NCI-H2196 treated with DMSO at 0.1 percent for 48 hours (cell line): ENCODE data around the gene PRDM16.

Experiments
- DNase-seq: peaks from one replicate; lab custom pipeline; 2025; ENCODE audit not compliant: unreplicated experiment; lab: John Stamatoyannopoulos, UW

The PRDM16 gene

GRCh38 chr1:3101124-3101939 lies 32.3 kb downstream of the PRDM16 start:
- no peak for DNase-seq

DNA sequence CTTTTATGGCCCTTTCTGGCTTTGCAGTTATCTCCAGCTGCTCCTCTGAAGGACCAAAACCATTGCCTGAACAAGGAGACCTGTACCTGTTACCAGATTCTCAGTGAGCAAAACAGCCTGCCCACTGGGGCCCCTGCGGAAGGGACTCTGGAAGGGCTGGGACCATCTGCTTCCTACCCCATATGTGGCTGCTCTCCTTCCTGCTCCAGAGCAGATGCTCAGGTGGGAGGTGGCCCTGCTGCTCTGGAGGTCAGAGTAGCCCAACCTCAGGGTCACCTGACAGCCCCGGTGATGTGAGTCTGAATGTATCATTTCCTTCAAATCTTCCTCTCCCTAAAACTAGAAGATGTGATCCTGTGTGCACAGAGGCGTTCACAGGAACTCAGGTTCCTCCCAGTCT lies 33.6 kb downstream of the PRDM16 start:
- DNase-seq, result no peak

DNA sequence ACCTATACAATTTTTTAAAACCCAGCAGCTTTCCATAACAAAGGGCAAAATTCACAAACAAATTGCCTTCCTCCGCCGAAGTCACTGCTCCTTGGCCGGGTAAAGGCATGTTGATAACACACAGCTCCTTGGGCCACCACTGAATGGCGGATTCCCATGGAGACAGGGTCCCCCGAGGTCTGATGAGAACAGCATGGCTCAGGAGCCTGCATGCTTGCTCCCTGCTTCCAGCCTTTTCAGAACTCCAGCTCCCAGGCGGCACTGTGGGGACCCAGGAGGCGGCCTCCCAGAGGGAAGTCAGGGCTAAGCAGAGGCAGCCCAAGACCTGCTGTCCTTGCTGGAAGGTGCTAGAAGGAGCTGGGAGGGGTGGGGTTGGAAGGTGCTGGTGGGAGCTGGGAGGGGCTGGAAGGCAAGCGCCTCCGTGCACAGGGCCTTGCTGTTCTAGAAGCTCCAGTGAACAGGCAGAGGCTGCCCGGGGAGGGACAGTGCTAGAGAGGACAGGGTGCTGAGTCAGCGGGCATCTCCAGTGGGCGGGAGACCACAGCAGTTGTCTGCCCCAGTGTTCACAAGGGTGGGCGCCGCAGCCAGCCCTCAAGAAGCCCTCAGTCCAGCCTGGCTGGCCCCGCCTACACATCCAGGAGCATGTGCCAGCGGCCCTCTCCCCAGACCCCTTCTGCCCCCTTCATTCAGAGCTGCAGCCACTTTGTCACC lies 35.1 kb downstream of the PRDM16 start:
- DNase-seq, result no peak

GRCh38 chr1:3105167-3105863 lies 36.3 kb downstream of the PRDM16 start:
- no peak for DNase-seq

- no peak for DNase-seq
Measured at GRCh38 chr1:3106216-3106615, 37.2 kb downstream of the PRDM16 start.

GRCh38 chr1:3107201-3107600 lies 38.2 kb downstream of the PRDM16 start:
- DNase-seq, result no peak

DNA sequence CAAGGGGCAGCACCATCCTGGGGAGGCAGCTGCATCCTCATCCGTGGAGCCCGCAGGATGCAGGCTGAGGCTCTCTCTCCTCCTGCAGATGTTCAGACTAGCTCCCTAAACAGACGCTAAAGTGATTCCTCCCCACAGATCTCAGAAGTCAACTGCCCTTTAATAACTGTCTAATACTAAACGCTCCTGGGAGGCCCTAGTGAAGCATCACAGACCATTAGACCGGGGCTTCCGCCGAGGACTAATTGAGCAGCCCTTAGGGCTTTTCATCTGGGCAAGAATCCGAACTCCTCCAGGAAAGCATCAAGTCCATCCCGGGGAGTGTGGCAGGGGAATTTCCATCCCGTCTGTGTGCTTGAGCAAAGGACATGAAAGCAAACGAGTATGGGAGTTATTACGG lies 40.4 kb downstream of the PRDM16 start:
- no peak for DNase-seq

GRCh38 chr1:3111348-3112021 lies 42.5 kb downstream of the PRDM16 start:
- DNase-seq, result no peak

- DNase-seq, result no peak
Measured at GRCh38 chr1:3112526-3112925, 43.5 kb downstream of the PRDM16 start.

GRCh38 chr1:3113047-3113740 lies 44.2 kb downstream of the PRDM16 start:
- DNase-seq, result no peak

GRCh38 chr1:3113741-3114056 lies 44.7 kb downstream of the PRDM16 start:
- DNase-seq, result no peak

- no peak for DNase-seq
Measured at GRCh38 chr1:3114131-3114744, 45.2 kb downstream of the PRDM16 start.

- DNase-seq, result no peak
Measured at GRCh38 chr1:3114846-3115245, 45.8 kb downstream of the PRDM16 start.

GRCh38 chr1:3115275-3116149 lies 46.5 kb downstream of the PRDM16 start:
- DNase-seq, result no peak

GRCh38 chr1:3116150-3116510 lies 47.1 kb downstream of the PRDM16 start:
- no peak for DNase-seq

GRCh38 chr1:3116560-3116959 lies 47.6 kb downstream of the PRDM16 start:
- DNase-seq, result no peak

DNA sequence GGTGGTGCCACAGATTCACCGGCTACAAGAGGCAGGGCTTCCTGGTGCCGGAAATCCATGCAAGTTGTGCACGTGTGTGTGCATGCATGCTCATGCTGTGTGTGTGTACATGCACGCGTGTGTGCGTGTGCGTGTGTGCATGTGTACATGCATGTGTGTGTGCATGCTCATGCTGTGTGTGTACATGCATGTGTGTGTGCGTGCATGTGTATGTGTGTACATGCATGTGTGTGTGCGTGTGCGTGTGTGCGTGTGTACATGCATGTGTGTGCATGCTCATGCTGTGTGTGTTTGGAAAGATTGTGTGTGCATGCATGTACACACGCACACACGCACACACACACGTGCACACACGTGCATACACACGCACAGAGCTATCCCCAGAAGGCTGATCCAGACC lies 48.9 kb downstream of the PRDM16 start:
- DNase-seq, result no peak

DNA sequence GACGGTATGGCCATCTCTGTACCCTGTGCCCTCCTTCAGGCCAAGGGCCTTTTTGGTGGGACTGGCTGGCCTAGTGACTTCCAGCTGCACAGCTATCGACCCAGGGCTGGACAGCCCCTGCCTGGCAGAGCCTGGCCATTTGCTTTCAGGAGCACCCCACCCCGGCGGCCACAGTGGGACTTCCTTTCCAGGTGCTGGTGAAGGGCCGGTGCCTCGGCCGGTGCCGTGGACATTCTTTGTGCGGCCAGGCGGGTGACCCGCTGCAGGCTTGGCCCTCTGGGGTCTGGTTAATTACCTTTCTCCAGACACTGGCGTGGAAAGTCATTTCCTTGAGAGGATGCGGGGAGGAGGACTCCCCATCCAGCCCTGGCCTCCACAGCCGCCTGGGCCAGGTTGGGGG lies 50.1 kb downstream of the PRDM16 start:
- no peak for DNase-seq

DNA sequence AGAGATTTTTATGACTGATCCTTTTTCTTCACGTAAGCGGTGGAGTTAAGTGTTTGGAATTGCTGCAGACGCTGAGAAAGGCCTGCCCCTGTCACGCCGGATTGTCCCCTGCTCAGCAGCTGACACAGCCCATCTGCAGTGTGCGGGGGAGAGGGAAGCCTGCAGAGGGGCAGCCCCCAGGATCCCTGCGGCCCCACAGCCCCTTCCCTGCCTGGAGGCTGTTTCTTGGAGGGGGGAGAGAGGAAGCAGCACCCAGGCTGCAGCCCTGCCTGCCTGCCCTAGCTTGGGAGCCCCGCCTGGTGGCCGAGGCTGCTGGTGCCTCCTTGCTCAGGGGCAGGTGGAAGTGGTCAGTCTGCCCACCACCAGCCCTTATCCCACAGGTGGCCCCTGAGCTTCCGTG lies 50.7 kb downstream of the PRDM16 start:
- no peak for DNase-seq

GRCh38 chr1:3120140-3120539 lies 51.1 kb downstream of the PRDM16 start:
- DNase-seq, result no peak
